Natural killer cell treated with Interleukin-12 subunit alpha and Interleukin-12 subunit beta and Interleukin-15 and Interleukin-18, amount 100 ng/mL, for 72 hours (primary cell): ENCODE data around the gene BCL2. TPM values are rescaled to one million over a fixed set of nuclear protein-coding genes. Genes with fewer than 3 reads are reported as not detected.

ENCODE experiments used
- ATAC-seq, 2 donors: fragments of 150-1000 bp; cut with Tn5 transposase in 1 of 2; sonication (Bioruptor Pico), chemical (Tn5 transposase) in 1 of 2; 2 replicates each; pipeline ENCODE4 v1.10.0; 2021
- DNase-seq: peaks from one replicate; pipeline ENCODE4 v3.0.0; 2022; ENCODE audit warnings: low spot score
- H3K27ac Mint-ChIP-seq, 2 donors: 1 replicate in 1 of 2; 2 replicates in 1 of 2; pipeline ENCODE4 v1.8.0; 2022; ENCODE audit warnings: mixed read lengths in 2 of 2, mild to moderate bottlenecking in 1 of 2, moderate library complexity in 1 of 2
- H3K27me3 Mint-ChIP-seq, 2 donors: 1 replicate in 1 of 2; 2 replicates in 1 of 2; pipeline ENCODE4 v1.8.0; 2022; ENCODE audit warnings: mixed read lengths in 2 of 2
- H3K36me3 Mint-ChIP-seq: one replicate; pipeline ENCODE4 v1.8.0; 2022; ENCODE audit warnings: mixed read lengths
- H3K4me1 Mint-ChIP-seq, 2 donors: 1 replicate in 1 of 2; 2 replicates in 1 of 2; pipeline ENCODE4 v1.8.0; 2022; ENCODE audit warnings: low read depth in 2 of 2, mixed read lengths in 2 of 2, mild to moderate bottlenecking in 1 of 2
- H3K4me3 Mint-ChIP-seq: one replicate; pipeline ENCODE4 v1.8.0; 2022; ENCODE audit warnings: mixed read lengths
- H3K9me3 Mint-ChIP-seq: 2 replicates; pipeline ENCODE4 v1.8.0; 2022; ENCODE audit warnings: mixed read lengths
- total RNA-seq, 2 donors: library from RNA; stranded (reverse); gene quantifications; one replicate each; pipeline ENCODE4 v1.2.3, GENCODE V29; 2022

The BCL2 gene
- total RNA-seq, 2 donors from 2014 or later, result 61.7 to 84.7 TPM

DNA sequence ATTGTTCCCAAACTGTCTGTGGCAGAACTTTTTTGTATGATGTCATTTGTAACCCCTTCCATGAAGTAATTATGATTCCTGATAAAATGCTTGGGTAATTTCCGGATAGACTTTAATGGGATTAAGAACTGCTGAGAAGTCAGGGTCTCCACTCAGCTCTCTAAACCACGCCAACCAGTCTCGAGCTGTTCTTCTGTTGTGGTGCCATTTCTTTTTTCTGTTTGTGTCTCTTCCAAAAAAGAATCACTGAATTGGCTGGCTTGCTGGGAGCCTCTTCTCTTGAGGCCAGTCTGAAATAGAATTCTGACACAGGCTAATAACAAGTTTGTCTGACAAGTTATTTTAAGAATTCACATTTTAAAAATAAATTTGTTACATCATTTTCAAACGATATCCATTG, 198.9 kb downstream of the BCL2 start:
- Mint-ChIP-seq H3K4me1 (peaks cover 0 to 2% of the 10 kb centered on the region in 2 donors), H3K27me3 (peaks cover 15 to 21% of the 10 kb centered on the region in 2 donors), H3K27ac (no peak overlapping the region), H3K4me3 (no peak overlapping the region), H3K9me3 (no peaks in the 10 kb centered on the region), H3K36me3 (no peaks in the 10 kb centered on the region)
- no peak for DNase-seq
- ATAC-seq, result no peak

DNA sequence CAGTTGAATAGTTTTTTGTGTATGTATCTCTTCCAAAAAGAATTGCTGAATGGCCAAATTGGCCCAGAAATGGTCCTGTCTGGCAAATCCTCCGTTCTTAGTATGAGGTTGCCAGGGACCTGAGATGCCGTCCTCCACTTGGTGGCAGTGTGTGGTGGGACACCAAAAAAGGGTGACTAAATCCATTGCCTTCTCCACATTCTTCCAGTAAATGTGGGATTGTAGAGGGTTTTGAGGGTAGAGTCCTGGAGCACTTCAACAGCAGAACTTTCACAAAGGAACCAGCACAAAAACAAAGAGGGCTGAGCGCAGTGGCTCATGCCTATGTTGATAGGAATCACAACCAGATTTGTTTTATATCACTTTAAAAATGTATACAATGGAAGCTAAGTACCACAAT, 199.9 kb downstream of the BCL2 start:
- Mint-ChIP-seq H3K4me3 (no peak overlapping the region), H3K36me3 (no peaks in the 10 kb centered on the region), H3K27me3 (peaks cover 15 to 21% of the 10 kb centered on the region in 2 donors), H3K4me1 (peaks cover 3 to 4% of the 10 kb centered on the region in 2 donors), H3K9me3 (no peaks in the 10 kb centered on the region), H3K27ac (no peak overlapping the region)
- ATAC-seq, result no peak
- DNase-seq, result no peak

DNA sequence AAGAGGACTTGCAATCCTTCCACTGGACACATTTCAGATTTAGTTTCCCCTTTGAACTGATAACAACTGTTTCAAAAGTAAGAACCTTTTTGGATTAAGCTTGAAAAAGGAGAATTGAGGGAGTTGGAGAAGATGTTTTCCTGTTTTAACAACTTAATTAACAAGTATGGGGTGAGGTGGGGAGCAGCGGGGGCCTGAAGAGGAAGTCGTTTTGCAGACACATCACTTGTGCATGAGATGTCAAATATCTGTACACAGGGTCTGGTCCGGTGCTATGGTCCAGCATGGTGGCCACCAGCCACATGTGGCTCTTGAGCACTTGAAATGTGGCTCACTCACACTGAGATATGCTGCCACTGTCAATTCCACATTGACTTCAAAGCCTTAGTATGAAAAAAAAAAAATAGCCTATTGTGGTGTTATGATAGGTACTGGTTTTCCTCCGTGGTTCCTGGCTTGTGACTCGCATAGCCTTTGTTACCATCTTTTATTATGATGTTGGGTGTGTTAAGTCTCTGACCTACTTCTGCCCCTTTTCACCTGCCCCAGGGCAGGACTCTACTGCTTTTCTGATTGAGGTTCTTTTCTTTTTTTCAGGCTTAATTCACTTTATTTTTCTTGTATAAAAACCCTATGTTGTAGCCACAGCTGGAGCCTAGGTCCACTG, 205.5 kb downstream of the BCL2 start:
- ATAC-seq, result no peak
- peaks cover 6% of the 10 kb centered on the region for H3K36me3 Mint-ChIP-seq
- DNase-seq, result no peak
- H3K27ac Mint-ChIP-seq, result no peak overlapping the region
- peaks cover 3% of the 10 kb centered on the region for H3K9me3 Mint-ChIP-seq
- H3K4me1 Mint-ChIP-seq, result peaks cover 23 to 28% of the 10 kb centered on the region in 2 donors
- H3K27me3 Mint-ChIP-seq, result peaks cover 10 to 19% of the 10 kb centered on the region in 2 donors
- H3K4me3 Mint-ChIP-seq, result no peak overlapping the region

DNA sequence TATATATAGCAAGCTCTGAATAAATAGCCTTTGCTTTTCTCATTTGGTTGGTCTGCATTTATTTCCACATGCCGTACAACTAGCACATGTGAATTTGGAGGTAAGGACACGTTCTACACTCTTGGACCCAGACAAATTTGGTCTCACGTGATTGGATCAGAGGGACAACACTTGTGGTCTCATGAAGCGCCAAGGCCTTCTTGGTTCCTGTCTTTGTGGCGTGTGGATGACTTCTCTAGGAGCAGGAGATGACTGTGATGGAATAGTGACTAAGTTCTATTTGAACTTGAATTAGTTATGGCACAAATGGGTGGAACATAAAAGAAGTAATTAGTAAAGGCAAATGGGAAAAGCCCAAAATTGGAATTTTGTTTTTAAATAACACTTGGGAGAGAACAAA, 206.9 kb downstream of the BCL2 start:
- Mint-ChIP-seq H3K27me3 (peaks cover 7 to 13% of the 10 kb centered on the region in 2 donors), H3K9me3 (peaks cover 3% of the 10 kb centered on the region), H3K4me1 (peaks cover 23 to 28% of the 10 kb centered on the region in 2 donors), H3K27ac (no peak overlapping the region), H3K36me3 (peaks cover 6% of the 10 kb centered on the region), H3K4me3 (no peak overlapping the region)
- no peak for DNase-seq
- ATAC-seq, result no peak

DNA sequence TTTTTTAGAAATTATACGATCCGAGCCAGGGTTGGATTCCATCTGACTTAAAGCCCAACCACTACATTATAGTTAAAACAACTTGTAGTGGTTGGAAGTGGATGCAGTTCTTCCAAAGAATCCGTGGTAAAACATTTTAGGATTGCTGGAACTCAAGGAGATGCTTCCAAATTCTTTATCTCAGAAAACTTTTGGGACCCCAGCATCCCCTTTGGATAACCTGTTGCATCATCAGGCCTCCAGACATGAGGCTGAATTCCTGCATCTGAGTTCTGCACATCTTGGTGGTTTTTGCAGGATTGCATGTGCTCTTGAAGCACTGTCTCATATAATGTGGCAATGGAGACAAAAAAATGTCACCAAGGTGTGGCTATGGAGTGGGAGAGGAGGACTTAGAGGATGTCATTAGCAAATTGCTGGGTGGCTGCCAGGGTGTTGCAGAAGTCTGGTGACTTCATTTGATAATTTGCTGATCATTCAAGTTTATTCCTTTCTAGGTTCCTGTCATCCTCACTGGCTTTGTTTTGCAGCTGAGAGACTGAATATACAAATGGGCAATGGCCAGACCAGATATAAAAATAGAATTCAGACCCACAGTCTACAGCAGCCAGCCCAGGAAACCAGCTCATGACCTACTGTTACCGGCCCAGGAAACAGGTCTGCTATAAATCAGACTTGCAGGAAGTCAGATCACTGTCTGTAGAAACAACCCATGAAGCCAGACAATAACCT, 207.7 kb downstream of the BCL2 start:
- Mint-ChIP-seq H3K27me3 (peaks cover 6 to 7% of the 10 kb centered on the region in 2 donors), H3K27ac (no peak overlapping the region), H3K36me3 (peaks cover 6% of the 10 kb centered on the region), H3K9me3 (peaks cover 3% of the 10 kb centered on the region), H3K4me3 (no peak overlapping the region), H3K4me1 (peaks cover 23 to 35% of the 10 kb centered on the region in 2 donors)
- DNase-seq (no peak), ATAC-seq (no peak)

DNA sequence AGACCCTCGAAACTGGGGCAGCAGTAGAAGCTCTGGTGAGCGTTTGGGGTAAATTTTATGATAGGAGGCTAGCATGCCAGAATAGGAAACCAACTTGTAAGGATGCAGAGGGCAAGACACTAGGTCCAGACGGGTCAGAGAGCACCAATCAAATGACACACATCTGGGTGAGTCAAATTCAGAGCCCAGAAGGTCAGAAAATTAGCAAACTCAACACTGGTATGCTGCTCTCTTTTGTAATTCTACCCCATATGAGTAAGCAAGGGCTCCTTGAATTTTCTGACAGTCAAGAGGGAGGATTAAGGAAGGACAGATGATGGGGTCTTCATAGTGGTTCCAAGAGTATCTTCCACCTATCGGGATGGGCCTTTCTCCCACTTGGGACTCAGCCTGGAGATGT, 209.8 kb downstream of the BCL2 start:
- Mint-ChIP-seq H3K4me3 (no peak overlapping the region), H3K36me3 (peaks cover 6% of the 10 kb centered on the region), H3K27ac (no peak overlapping the region), H3K27me3 (peaks cover 0 to 2% of the 10 kb centered on the region in 2 donors), H3K9me3 (peaks cover 3% of the 10 kb centered on the region), H3K4me1 (peaks cover 31 to 50% of the 10 kb centered on the region in 2 donors)
- DNase-seq, result no peak
- peak in 1 of 2 donors; percentile 71 for ATAC-seq

DNA sequence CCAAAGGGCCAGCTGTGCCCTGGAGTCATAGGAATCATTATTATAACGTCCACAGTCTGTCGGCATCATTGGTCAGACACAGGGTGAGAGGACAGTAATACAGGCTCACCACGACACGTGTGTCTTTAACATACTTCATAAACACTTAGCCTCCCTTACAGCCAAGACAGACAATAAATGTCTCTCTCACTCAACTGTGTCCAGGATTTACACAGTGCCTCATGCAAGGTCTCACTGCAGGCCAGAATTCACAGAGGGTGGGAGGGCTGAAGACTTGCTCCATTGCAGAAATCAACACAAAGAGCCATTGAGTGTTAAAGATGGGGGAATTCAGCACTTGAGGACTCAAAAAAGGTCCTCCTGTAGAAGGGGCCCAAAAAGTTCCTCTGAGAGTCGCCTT, 210.5 kb downstream of the BCL2 start:
- H3K4me3 Mint-ChIP-seq, result no peak overlapping the region
- no peak overlapping the region for H3K27ac Mint-ChIP-seq
- no peak for ATAC-seq
- peaks cover 6% of the 10 kb centered on the region for H3K36me3 Mint-ChIP-seq
- peaks cover 0 to 2% of the 10 kb centered on the region in 2 donors for H3K27me3 Mint-ChIP-seq
- H3K4me1 Mint-ChIP-seq, result peaks cover 32 to 46% of the 10 kb centered on the region in 2 donors
- peaks cover 3% of the 10 kb centered on the region for H3K9me3 Mint-ChIP-seq
- no peak for DNase-seq

DNA sequence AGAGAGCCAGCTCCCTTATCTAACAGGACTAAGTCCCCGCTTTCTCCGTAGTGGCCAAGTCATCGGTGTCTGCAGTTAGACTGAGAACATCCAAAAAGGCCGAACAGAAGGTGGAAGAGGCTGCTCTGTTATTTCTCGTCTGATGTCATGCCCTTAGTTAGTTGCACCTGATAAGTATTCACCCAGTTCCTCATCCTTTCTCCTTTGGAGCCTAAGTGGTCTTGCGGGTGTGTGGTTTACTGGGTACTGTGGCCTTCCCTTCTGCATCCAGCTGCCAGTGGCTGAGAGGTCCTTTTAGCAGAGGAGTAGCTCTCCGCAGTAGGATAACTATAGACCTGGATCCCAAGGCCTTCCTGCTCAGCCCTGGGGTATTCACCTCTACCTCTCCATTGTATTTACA, 211.6 kb downstream of the BCL2 start:
- Mint-ChIP-seq H3K4me3 (no peak overlapping the region), H3K9me3 (peaks cover 7% of the 10 kb centered on the region), H3K4me1 (peaks cover 37 to 51% of the 10 kb centered on the region in 2 donors), H3K36me3 (peaks cover 11% of the 10 kb centered on the region), H3K27me3 (peaks cover 9 to 10% of the 10 kb centered on the region in 2 donors), H3K27ac (no peak overlapping the region)
- no peak for DNase-seq
- no peak for ATAC-seq

DNA sequence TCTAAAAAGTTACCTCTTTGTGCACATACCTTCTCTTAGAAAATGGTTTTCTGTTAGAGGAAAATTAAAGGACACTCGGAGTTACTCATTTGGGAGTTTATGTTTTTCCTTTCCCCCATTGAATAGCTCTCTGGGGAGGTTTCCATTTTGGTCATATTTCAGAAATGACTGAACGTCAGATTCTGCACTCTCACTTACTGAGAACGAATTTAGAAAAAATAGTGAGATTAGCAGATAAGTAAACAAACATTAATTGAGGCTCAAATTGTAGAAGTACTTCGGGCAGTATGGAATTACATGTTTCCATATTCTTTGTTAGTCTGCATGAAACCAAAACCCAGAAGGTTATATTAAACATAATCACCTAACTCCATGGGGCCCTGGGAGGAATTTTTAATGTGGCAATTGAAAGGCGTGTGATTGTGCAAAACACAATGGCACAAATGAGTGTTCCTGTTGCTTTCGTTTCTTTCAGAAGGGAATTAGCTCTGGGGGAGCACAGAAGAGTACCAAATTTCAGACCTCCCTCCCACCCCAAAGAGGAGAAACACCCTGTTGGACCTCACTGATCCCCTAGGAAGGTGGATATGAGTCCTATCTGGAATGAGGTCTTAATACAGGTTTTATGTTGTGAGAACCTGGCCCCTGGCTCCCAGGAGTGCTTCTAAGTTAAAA, 212.3 kb downstream of the BCL2 start:
- Mint-ChIP-seq H3K27ac (peak overlapping the region in 1 of 2 donors; percentile 8), H3K4me1 (peaks cover 33 to 48% of the 10 kb centered on the region in 2 donors), H3K4me3 (peak overlapping the region; percentile 47), H3K9me3 (peaks cover 4% of the 10 kb centered on the region), H3K27me3 (peaks cover 11 to 12% of the 10 kb centered on the region in 2 donors), H3K36me3 (peaks cover 7% of the 10 kb centered on the region)
- ATAC-seq, result peak; percentile 52 to 57
- no peak for DNase-seq

DNA sequence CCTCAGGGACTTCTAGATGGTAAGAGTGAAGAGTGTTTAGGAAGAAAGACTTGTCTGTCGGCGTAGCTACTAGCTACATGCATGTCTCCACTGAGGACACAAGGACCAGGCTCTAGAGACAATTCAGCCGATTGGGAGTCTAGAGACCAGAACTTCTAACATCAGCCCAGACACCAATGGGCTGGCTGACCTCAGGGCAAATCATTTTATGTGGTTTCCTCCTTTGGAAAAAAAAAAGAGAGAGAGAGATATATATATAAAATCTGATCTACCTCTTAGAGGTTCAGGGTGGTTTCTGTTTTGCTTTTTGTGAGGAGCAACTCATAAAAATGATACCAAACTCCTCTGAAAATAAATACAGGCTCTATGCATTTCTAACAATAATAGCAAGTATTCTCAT, 212.8 kb downstream of the BCL2 start:
- Mint-ChIP-seq H3K27me3 (peaks cover 12 to 14% of the 10 kb centered on the region in 2 donors), H3K36me3 (peaks cover 7% of the 10 kb centered on the region), H3K4me3 (peak overlapping the region; percentile 47), H3K27ac (peak overlapping the region in 1 of 2 donors; percentile 8), H3K9me3 (peaks cover 4% of the 10 kb centered on the region), H3K4me1 (peaks cover 32 to 47% of the 10 kb centered on the region in 2 donors)
- DNase-seq (no peak), ATAC-seq (peak; percentile 12 to 37)

DNA sequence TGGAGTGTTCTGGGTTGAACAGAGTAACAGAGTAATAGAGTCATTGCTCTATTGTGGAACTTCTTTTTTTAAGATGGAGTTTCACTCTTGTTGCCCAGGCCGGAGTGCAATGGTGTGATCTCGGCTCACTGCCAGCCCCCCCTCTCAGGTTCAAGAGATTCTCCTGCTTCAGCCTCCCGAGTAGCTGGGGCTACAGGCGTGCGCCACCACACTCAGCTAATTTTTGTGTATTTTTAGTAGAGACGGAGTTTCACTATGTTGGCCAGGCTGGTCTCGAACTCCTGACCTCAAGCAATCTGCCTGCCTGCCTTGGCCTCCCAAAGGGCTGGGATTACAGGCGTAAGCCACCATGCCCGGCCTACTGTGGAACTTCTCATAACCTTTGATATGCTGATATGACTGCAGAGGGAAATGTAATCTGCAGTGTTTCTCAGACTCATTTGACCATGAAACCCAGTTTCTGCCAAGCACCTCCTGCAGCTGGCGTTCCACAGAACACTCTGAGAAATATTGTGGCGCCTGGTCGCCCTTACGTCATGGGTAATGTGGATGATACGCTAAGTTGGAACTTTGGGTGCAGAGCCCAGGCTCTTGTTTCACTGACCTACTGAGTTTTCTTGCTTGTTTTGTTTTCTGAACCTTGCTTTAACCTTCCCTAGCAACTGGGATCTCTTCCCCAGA, 213.8 kb downstream of the BCL2 start:
- Mint-ChIP-seq H3K27me3 (peaks cover 16 to 17% of the 10 kb centered on the region in 2 donors), H3K36me3 (peaks cover 7% of the 10 kb centered on the region), H3K4me3 (peak overlapping the region; percentile 47), H3K9me3 (peaks cover 4% of the 10 kb centered on the region), H3K4me1 (peaks cover 31 to 43% of the 10 kb centered on the region in 2 donors), H3K27ac (peak overlapping the region in 1 of 2 donors; percentile 8)
- ATAC-seq (no peak), DNase-seq (no peak)

DNA sequence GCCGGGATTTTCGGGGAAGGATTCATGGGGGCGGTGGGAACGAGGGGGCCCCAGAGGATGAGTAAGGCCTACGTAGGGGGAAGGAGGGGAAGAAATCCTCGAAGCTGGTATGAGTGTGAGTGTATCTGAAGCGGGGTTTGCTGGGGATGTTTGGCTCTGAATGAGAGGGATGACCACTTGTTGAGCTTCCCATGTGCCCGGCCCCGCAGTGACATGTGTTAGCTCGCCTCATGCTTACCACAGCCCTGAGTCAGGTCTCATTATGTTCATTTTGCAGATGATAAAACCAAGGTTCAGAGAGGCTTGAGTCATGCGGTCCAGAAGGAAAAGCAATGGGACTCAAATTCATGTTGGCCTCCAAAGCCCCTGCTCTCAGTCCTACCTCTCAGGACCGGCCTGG, 214.7 kb downstream of the BCL2 start:
- Mint-ChIP-seq H3K27ac (no peak overlapping the region), H3K4me3 (no peak overlapping the region), H3K4me1 (peaks cover 34 to 48% of the 10 kb centered on the region in 2 donors), H3K9me3 (peaks cover 4% of the 10 kb centered on the region), H3K27me3 (peaks cover 20 to 21% of the 10 kb centered on the region in 2 donors), H3K36me3 (peaks cover 7% of the 10 kb centered on the region)
- no peak for ATAC-seq
- no peak for DNase-seq

DNA sequence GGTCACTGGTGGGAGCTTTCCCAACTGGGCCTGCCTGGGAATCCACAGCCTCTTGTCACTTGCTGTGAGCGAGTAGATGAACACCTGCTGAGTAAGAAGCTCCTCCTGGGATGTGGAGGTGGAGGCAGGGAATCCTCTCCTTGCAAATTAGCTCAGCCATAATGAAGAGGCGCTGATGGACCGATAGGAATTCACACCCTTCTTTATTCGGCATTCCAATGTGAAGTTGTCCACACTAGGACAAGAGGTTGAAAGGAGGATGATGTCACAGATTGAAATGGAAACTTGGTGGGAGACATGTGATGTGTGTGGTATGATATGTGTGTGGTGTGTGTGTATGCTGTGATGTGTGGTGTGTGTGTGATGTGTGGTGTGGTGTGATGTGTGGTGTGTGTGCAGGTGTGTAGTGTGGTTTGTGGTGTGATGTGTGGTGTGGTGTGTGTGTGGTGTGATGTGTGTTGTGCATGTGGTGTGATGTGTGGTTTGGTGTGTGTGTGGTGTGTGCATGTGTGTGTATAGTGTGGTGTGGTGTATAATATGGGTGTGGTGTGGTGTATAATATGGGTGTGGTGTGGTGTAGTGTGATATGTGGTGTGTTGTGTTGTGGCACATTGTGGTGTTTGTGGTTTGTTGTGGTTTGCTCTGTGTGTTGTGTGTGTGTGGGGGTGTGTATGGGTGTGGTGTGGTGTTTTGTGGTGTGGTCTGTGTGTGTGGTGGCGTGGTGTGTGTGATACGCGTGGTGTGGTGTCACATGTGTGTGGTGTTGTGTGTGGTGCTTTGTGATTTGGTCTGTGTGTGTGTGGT, 216.4 kb downstream of the BCL2 start:
- H3K4me3 Mint-ChIP-seq, result peak overlapping the region; percentile 40
- peaks cover 7% of the 10 kb centered on the region for H3K36me3 Mint-ChIP-seq
- H3K27me3 Mint-ChIP-seq, result peaks cover 20 to 21% of the 10 kb centered on the region in 2 donors
- H3K9me3 Mint-ChIP-seq, result peaks cover 4% of the 10 kb centered on the region
- no peak for DNase-seq
- no peak for ATAC-seq
- peaks cover 50 to 66% of the 10 kb centered on the region in 2 donors for H3K4me1 Mint-ChIP-seq
- peak overlapping the region in 1 of 2 donors; percentile 30 for H3K27ac Mint-ChIP-seq
